ENCODE results near the gene ATXN7L3. TPM values are rescaled to one million over a fixed set of nuclear protein-coding genes. Genes with fewer than 3 reads are reported as not detected.

Gene ATXN7L3
- total and polyA plus RNA-seq, 2 donors (not counting 3 experiments of a cell fraction or from before 2014, with no cell fraction given), result 61.3 to 82.5 TPM

- H3K4me3 ChIP-seq (replicated peaks in 1 of 3; ENCODE audit: insufficient read depth in 1 of 3, low read depth in 1 of 3, low read length in 3 of 3), result no peak overlapping the region
- intact Hi-C loops (cut with micrococcal nuclease), result no loop called here
- dilution Hi-C loops (cut with MboI; ENCODE audit: extremely low pct_ligation_motif_present, low sequenced_read_pairs), result no loop called here
- no peaks in the 10 kb centered on the region for H3K27me3 ChIP-seq (ENCODE audit: control insufficient read depth in 2 of 2, insufficient read depth in 2 of 2, low read length in 2 of 2)
- no TSS peak for BruUV-seq (replicated peaks)
- H2AFZ ChIP-seq (ENCODE audit: low read depth, low read length), result no peak overlapping the region
- ChIA-PET CTCF (interaction anchor here (1.1 to 4.5 kb wide), 7 partner anchors 9 to 133 kb away, joined by 3 to 58 read pairs (median 27); partner anchors contain the start of genes GRN and SLC25A39), POLR2A (no interaction called here)
- H3K27ac ChIP-seq (ENCODE audit: insufficient read depth, low read depth, low read length), result no peak overlapping the region
- no peaks in the 10 kb centered on the region for H3K9me1 ChIP-seq (replicated peaks; ENCODE audit: control insufficient read depth, extremely low read depth, insufficient read depth, low read length)
- no peaks in the 10 kb centered on the region for H4K20me1 ChIP-seq (replicated peaks; ENCODE audit: control insufficient read depth, extremely low read depth, insufficient read depth, low read length)
- FAIRE-seq, result no peak
- DNase-seq (ENCODE audit: low read depth, low spot score), result no peak
- peaks cover 27 to 54% of the 10 kb centered on the region in 2 experiments for H3K36me3 ChIP-seq (ENCODE audit: control insufficient read depth in 2 of 2, extremely low read depth in 1 of 2, insufficient read depth in 2 of 2, low read length in 2 of 2)
- H3K9ac ChIP-seq (replicated peaks; ENCODE audit: extremely low read depth, insufficient read depth, low read length), result no peak overlapping the region
- no peak overlapping the region for H3K4me2 ChIP-seq (ENCODE audit: insufficient read depth, low read length)
- peaks cover 13% of the 10 kb centered on the region for H3K79me2 ChIP-seq (ENCODE audit: control insufficient read depth, insufficient read depth, low read length)
- H3K9me3 ChIP-seq (replicated peaks; ENCODE audit: control insufficient read depth, insufficient read depth, low read length), result no peaks in the 10 kb centered on the region
- no peak for TF ChIP-seq JUN (IDR thresholded peaks at IDR 0.05; ENCODE audit: borderline replicate concordance, insufficient read depth, insufficient read length, low read depth)
- TF ChIP-seq GATA2 (IDR thresholded peaks at IDR 0.05; ENCODE audit: insufficient read depth, insufficient read length, low read depth, low read length), result no peak
- no peak for TF ChIP-seq POLR2AphosphoS5 (IDR thresholded peaks at IDR 0.05; ENCODE audit: insufficient read depth, low read depth, low read length)
- TF ChIP-seq MAX (IDR thresholded peaks at IDR 0.05; ENCODE audit: insufficient read depth, insufficient read length), result no peak
- no peak for TF ChIP-seq POLR2A (IDR thresholded peaks at IDR 0.05; ENCODE audit: low read depth, low read length)
- no peak for TF ChIP-seq MYC (IDR thresholded peaks at IDR 0.05; ENCODE audit: low read depth, low read length)
- TF ChIP-seq CTCF (IDR thresholded peaks at IDR 0.05; ENCODE audit: extremely low read depth in 1 of 2, insufficient read depth in 1 of 2, low read depth in 1 of 2, low read length in 2 of 2), result no peak
- TF ChIP-seq FOS (IDR thresholded peaks at IDR 0.05; ENCODE audit: borderline replicate concordance, insufficient read depth, low read length), result no peak
- no peak for TF ChIP-seq EZH2 (IDR thresholded peaks at IDR 0.05; ENCODE audit: borderline replicate concordance, low read depth, low read length, severe bottlenecking)
- peaks cover 13% of the 10 kb centered on the region for H3K4me1 ChIP-seq (ENCODE audit: control insufficient read depth, extremely low read depth, insufficient read depth, low read length)
Observed at GRCh38 chr17:44212507-44213402, 13.1 kb upstream of the ATXN7L3 start.

Data from endothelial cell of umbilical vein (primary cell).